HG03139 (cell line): ENCODE measurements around the gene CLCN4.
A peak's percentile ranks its signal among the peaks of the same experiment; 100 is the strongest.

Experiments used
- ATAC-seq: cut with Tn5 transposase; IDR thresholded peaks from one replicate; pipeline ENCODE4 v1.9.1; 2021; ENCODE audit not compliant: unreplicated experiment

CLCN4 gene

GRCh38 chrX:10193587-10193986 is 36.8 kb downstream of the CLCN4 start:
- ATAC-seq, result no peak

GRCh38 chrX:10195425-10195824 is 38.6 kb downstream of the CLCN4 start:
- no peak for ATAC-seq

GRCh38 chrX:10195947-10196346 is 39.2 kb downstream of the CLCN4 start:
- no peak for ATAC-seq

GRCh38 chrX:10197279-10198210 is 40.8 kb downstream of the CLCN4 start:
- ATAC-seq, result no peak

- ATAC-seq, result no peak
Measured at GRCh38 chrX:10198254-10198653, 41.5 kb downstream of the CLCN4 start.

GRCh38 chrX:10199212-10199611 is 42.4 kb downstream of the CLCN4 start:
- ATAC-seq, result peak; percentile 88

- no peak for ATAC-seq
Measured at GRCh38 chrX:10203617-10204016, 46.8 kb downstream of the CLCN4 start.

GRCh38 chrX:10206317-10206716 is 49.5 kb downstream of the CLCN4 start:
- ATAC-seq, result no peak

GRCh38 chrX:10208281-10208856 is 51.6 kb downstream of the CLCN4 start:
- ATAC-seq, result no peak

GRCh38 chrX:10208953-10209352 is 52.2 kb downstream of the CLCN4 start:
- ATAC-seq, result no peak

- no peak for ATAC-seq
Measured at GRCh38 chrX:10212395-10212794, 55.6 kb downstream of the CLCN4 start.

GRCh38 chrX:10213716-10214115 is 56.9 kb downstream of the CLCN4 start:
- no peak for ATAC-seq

GRCh38 chrX:10216208-10216607 is 59.4 kb downstream of the CLCN4 start:
- ATAC-seq, result no peak

GRCh38 chrX:10217198-10217597 is 60.4 kb downstream of the CLCN4 start:
- no peak for ATAC-seq

- ATAC-seq, result no peak
Measured at GRCh38 chrX:10221651-10222050, 64.9 kb downstream of the CLCN4 start.

GRCh38 chrX:10223276-10223675 is 66.5 kb downstream of the CLCN4 start:
- no peak for ATAC-seq

GRCh38 chrX:10223781-10224180 is 67.0 kb downstream of the CLCN4 start:
- no peak for ATAC-seq

- ATAC-seq, result no peak
Measured at GRCh38 chrX:10230222-10230621, 73.4 kb downstream of the CLCN4 start.

GRCh38 chrX:10231461-10231860 is 74.7 kb downstream of the CLCN4 start:
- no peak for ATAC-seq

- no peak for ATAC-seq
Measured at GRCh38 chrX:10233173-10233572, 76.4 kb downstream of the CLCN4 start.

GRCh38 chrX:10233696-10234095 is 76.9 kb downstream of the CLCN4 start:
- ATAC-seq, result no peak

GRCh38 chrX:10235851-10236250 is 79.1 kb downstream of the CLCN4 start:
- ATAC-seq, result no peak
